Smooth muscle cell (in vitro differentiated cells): ENCODE results near the gene TRIM40. TPM values are rescaled to one million over a fixed set of nuclear protein-coding genes. Genes with fewer than 3 reads are reported as not detected.
A peak's percentile ranks its signal among the peaks of the same experiment; 100 is the strongest.

Experiments used
- DNase-seq: peaks from one replicate; lab custom pipeline; 2025; ENCODE audit not compliant: unreplicated experiment; lab: John Stamatoyannopoulos, UW
- H2AFZ ChIP-seq: fragments of 200-600 bp; sonication (generic); 2 replicates; pipeline ENCODE4 v1.6.0; 2016; ENCODE audit warnings: antibody characterized with exemption, low read depth, mild to moderate bottlenecking
- H3F3A ChIP-seq: fragments of 200-600 bp; sonication (generic); 2 replicates; pipeline ENCODE4 v1.6.0; 2017; ENCODE audit warnings: antibody characterized with exemption, low read depth
- H3K27ac ChIP-seq: fragments of 200-600 bp; sonication (generic); 2 replicates; pipeline ENCODE4 v1.5.1; 2016; ENCODE audit warnings: low read depth, mild to moderate bottlenecking
- H3K27me3 ChIP-seq: fragments of 200-600 bp; sonication (generic); 2 replicates; pipeline ENCODE4 v1.6.1; 2016; ENCODE audit warnings: low read depth, mild to moderate bottlenecking
- H3K36me3 ChIP-seq: fragments of 200-600 bp; sonication (generic); 2 replicates; pipeline ENCODE4 v1.5.1; 2016; ENCODE audit warnings: low read depth
- H3K4me1 ChIP-seq: fragments of 200-600 bp; sonication (generic); 2 replicates; pipeline ENCODE4 v1.5.1; 2016; ENCODE audit warnings: low read depth
- H3K4me2 ChIP-seq: fragments of 200-600 bp; sonication (generic); 2 replicates; pipeline ENCODE4 v1.6.0; 2016; ENCODE audit warnings: mild to moderate bottlenecking
- H3K4me3 ChIP-seq: fragments of 200-600 bp; sonication (generic); 2 replicates; pipeline ENCODE4 v1.5.1; 2016; ENCODE audit warnings: mild to moderate bottlenecking
- H3K79me2 ChIP-seq: fragments of 200-600 bp; sonication (generic); 2 replicates; pipeline ENCODE4 v1.6.0; 2016; ENCODE audit warnings: low read depth, mild to moderate bottlenecking
- H3K9ac ChIP-seq: fragments of 200-600 bp; sonication (generic); 2 replicates; pipeline ENCODE4 v1.6.0; 2016; ENCODE audit warnings: low read depth
- H3K9me3 ChIP-seq: fragments of 200-600 bp; sonication (generic); replicated peaks from 2 replicates; pipeline ENCODE4 v1.5.1; 2016; ENCODE audit warnings: low read depth
- H4K20me1 ChIP-seq: fragments of 200-600 bp; sonication (generic); 2 replicates; pipeline ENCODE4 v1.6.0; 2016; ENCODE audit warnings: low read depth
- CTCF ChIP-seq: fragments of 200-600 bp; sonication (generic); IDR thresholded peaks from 2 replicates; pipeline ENCODE4 v1.5.1; 2017; ENCODE audit warnings: borderline replicate concordance, mild to moderate bottlenecking, antibody characterized with exemption; ENCODE audit not compliant: insufficient read depth, poor library complexity, severe bottlenecking
- WGBS: methylation state at CpG from one replicate; pipeline ENCODE4 v1.1.7; 2016; ENCODE audit warnings: low lambda C conversion rate; 5-methylcytosine and 5-hydroxymethylcytosine counted together
- polyA plus RNA-seq: library from polyadenylated mRNA; unstranded; fragments of >200 nt; fragmentation: Nextera tagmentation; extraction: Ambion mirVana; gene quantifications from 2 replicates; pipeline ENCODE4 v1.2.1, GENCODE V29; 2016
- total RNA-seq: library from RNA; depleted of rRNA; stranded (reverse); fragments of >200 nt; gene quantifications from 2 replicates; pipeline ENCODE4 v1.2.3, GENCODE V29; 2014

Gene TRIM40
- total and polyA plus RNA-seq, 2 experiments from 2014 or later: not detected

- Histone ChIP-seq H3K4me1 (no peaks in the 10 kb centered on the region), H3K27me3 (peaks cover 98% of the 10 kb centered on the region), H3K4me3 (no peak overlapping the region), H3F3A (no peaks in the 10 kb centered on the region), H3K36me3 (no peaks in the 10 kb centered on the region), H3K4me2 (no peak overlapping the region), H3K27ac (no peak overlapping the region), H3K9ac (no peak overlapping the region), H4K20me1 (no peaks in the 10 kb centered on the region), H3K79me2 (no peaks in the 10 kb centered on the region), H3K9me3 (no peaks in the 10 kb centered on the region), H2AFZ (no peak overlapping the region)
- WGBS: 85% methylated on average over 10 of the region's 10 CpGs
- TF ChIP-seq CTCF: no peak
- DNase-seq: no peak
Measured at GRCh38 chr6:30129265-30130178, 6.4 kb upstream of the TRIM40 start.

- H3K27ac ChIP-seq: no peak overlapping the region
- H3K4me2 ChIP-seq: no peak overlapping the region
- H4K20me1 ChIP-seq: no peaks in the 10 kb centered on the region
- TF ChIP-seq CTCF: no peak
- H3K79me2 ChIP-seq: no peaks in the 10 kb centered on the region
- DNase-seq: no peak
- WGBS: 70% methylated on average over 4 of the region's 4 CpGs
- H2AFZ ChIP-seq: no peak overlapping the region
- no peaks in the 10 kb centered on the region for H3K4me1 ChIP-seq
- no peaks in the 10 kb centered on the region for H3K9me3 ChIP-seq
- H3K4me3 ChIP-seq: no peak overlapping the region
- H3K27me3 ChIP-seq: peaks cover 97% of the 10 kb centered on the region
- no peaks in the 10 kb centered on the region for H3F3A ChIP-seq
- H3K9ac ChIP-seq: no peak overlapping the region
- H3K36me3 ChIP-seq: no peaks in the 10 kb centered on the region
Measured at GRCh38 chr6:30130179-30130679, 5.7 kb upstream of the TRIM40 start.

GRCh38 chr6:30130887-30131862 is 4.8 kb upstream of the TRIM40 start:
- Histone ChIP-seq H3K27ac (no peak overlapping the region), H3K27me3 (peaks cover 96% of the 10 kb centered on the region)
- WGBS: 38% methylated on average over 16 of the region's 16 CpGs

More at GRCh38 chr6:30130887-30131862, 4.8 kb upstream of the TRIM40 start:
- Histone ChIP-seq H3K79me2 (no peaks in the 10 kb centered on the region), H3K9me3 (no peaks in the 10 kb centered on the region), H3K4me2 (no peak overlapping the region), H4K20me1 (no peaks in the 10 kb centered on the region), H3K4me3 (no peak overlapping the region), H3K4me1 (no peaks in the 10 kb centered on the region), H2AFZ (no peak overlapping the region), H3K36me3 (no peaks in the 10 kb centered on the region), H3K9ac (no peak overlapping the region), H3F3A (no peaks in the 10 kb centered on the region)
- peak; percentile 93 for TF ChIP-seq CTCF
- DNase-seq: no peak
